IPS-NIHi11 (cell line): ENCODE data around the gene C5orf34.
"Not testable (repeated sequence)": the region's sequence is repeated elsewhere in the genome, so short reads cannot be mapped to it uniquely, and the experiment has no call there.

Experiments used
- DNase-seq: peaks from one replicate; pipeline ENCODE4 v3.0.0; 2012; ENCODE audit warnings: mixed read lengths, low spot score

The C5orf34 gene

DNA sequence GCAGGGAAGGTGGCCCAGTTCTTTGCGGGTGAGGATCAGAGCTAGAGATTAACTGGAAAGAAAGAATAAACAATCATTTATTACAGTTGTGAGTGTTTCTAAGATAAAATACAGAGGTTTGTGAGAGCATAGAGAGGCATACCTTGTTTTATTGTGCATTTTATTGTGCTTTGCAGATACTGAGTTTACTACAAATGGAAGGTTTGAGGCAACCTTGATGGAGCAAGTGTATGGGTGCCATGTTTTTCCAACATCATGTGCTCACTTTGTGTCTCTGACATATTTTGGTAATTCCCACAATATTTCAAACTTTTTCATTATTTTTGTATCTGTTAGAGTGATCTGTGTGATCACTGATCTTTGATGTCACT, 715 bp upstream of the C5orf34 start:
- no peak for DNase-seq

DNA sequence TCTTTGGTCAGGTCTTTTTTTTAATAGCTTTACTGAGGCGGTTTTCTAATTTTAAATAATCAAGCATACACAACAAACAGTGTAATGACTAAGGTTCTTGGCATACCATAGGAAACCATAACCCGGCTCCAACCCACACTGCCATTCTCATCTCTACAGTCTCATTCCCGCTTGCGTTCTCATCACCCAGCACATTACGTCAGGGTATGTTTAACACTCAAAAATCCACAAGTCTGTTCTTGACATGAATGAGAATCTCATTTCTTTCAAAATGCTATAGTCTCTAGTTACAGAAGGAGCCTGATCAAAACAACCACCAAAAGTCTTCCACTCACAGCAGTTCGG, 505 bp downstream of the C5orf34 start:
- DNase-seq: peak; percentile 33

DNA sequence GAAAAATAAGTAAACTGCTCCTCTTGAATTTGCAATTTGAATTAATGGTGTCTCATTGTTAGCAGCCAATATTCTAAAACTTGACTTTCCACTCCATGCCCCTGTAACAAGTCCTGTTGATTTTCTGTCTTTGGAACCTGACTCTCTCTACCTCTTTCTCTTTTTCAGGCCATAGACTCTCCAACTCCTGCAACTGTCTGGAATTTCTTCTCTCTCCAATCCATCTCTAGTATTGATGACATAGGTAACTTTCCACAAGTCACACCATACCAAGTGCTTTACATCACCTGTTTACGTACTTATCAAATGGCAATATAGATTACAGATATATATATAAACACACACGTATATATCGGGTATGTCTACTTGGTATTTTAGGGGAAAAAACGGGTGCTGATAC, 923 bp downstream of the C5orf34 start:
- DNase-seq: no peak

DNA sequence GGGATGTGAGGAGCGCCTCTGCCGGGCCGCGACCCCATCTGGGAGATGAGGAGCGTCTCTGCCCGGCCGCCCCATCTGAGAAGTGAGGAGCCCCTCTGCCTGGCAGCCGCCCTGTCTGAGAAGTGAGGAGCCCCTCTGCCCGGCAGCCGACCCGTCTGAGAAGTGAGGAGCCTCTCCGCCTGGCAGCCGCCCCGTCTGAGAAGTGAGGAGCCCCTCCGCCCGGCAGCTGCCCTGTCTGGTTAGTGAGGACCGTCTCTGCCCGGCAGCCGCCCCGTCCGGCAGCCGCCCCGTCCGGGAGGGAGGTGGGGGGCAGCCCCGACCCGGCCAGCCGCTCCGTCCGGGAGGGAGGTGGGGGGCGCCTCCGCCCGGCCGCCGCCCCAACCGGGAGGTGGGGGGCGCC, 3.9 kb downstream of the C5orf34 start:
- not testable (repeated sequence) for DNase-seq

DNA sequence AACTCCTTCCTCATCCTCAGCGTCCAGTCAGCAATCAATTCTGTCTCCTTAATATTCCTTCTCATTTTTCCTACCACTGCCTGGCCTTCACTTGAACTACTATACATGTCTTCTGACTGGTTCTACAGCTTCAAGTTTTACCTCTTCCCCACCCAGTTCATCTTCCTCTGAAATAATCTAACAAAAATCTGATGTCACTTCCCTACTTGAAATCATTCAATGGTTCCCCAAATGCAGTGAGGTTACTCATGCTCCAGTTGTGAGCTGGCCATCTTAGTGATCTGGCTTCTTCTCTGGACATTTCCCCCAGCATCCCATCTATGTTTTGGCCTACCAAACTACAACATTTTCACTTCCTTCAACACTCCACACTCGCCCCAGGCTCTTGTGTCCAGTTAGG, 16.4 kb downstream of the C5orf34 start:
- no peak for DNase-seq

DNA sequence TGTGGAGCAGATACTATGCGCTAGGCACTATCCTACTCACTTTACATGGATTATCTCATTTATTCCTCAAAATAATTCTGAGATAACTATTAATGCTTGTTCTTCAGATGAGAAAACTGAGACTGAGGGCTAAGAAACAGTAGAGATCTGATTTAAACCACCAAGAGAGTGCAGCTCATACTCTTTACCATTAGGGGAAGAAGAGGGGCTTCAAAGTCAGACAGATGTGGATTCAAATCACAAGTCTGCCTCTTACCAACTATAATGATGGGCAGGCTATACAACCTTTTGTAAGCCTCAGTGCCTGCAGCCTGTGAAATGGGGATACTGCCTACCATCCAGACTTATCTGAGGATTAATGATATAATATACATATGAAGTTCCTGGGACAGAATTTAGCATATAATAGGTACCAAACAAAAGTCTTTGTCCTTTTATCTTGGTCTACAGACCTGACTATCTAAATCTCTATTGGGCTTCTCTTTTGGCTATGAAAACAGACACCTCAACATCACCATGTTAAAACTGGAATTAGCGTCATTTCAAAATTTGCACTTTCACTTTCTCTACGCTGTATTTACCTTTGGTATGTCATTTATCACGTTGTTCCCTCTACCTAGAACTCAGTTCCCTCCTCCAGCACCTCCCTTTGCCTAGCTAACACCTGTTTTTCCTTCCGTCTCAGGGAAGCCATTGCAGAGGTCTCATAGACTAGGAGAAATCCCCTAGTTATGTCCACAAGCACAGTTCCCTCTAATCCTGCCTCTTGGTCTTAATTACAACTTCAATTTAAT, 17.4 kb downstream of the C5orf34 start:
- no peak for DNase-seq

DNA sequence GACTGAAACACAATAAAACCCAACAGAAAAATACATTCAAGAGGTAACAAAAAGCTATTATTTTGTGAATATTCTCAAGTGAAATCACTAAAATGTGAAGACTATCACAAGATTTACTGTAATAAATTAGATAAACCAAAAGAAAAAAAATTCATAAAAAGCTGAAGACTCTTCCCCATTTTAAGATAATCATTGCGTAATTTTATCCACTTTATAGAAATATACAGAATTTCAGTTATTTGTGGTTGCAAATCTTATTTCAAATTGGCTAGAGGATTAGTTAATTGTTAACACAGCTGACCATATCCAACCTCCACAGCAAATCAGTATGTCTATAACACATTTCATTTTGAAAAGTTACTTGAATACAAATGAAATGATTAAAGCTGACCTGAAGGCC, 23.6 kb downstream of the C5orf34 start:
- no peak for DNase-seq

DNA sequence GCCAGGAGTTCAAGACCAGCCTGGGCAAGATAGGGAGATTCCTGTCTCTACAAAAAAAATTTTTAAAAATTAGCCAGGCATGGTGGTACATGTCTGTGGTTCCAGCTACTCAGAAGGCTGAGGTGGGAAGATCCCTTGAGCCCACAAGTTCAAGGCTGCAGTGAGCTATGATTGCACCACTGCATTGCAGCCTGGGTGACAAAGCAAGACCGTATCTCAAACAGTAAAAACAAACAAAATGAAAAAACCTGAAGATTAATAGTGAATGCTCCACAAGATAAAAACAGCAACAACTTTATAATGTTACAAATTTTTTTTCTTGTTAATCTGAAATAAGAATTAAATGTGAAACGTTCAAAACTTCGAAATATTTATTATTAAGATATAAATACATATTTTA, 28.6 kb downstream of the C5orf34 start:
- DNase-seq: no peak

DNA sequence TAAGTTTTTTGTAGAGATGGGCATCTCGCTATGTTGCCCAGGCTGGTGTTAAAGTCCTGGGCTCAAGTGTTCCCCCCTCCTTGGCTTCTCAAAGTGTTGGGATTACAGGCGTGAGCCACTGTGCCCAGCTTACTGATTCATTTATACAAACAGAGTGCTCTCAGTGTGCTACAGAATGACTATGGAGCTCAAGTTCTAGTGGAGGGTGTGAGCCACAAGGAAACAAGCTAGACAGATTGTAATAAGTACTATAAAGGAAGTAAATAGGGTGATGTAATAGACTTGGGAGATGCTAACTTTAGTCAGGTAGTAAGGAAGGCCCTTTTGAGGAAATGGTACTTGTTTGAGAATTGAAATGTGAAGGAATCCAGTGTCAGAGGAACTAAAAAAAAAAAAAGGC, 29.5 kb downstream of the C5orf34 start:
- no peak for DNase-seq

DNA sequence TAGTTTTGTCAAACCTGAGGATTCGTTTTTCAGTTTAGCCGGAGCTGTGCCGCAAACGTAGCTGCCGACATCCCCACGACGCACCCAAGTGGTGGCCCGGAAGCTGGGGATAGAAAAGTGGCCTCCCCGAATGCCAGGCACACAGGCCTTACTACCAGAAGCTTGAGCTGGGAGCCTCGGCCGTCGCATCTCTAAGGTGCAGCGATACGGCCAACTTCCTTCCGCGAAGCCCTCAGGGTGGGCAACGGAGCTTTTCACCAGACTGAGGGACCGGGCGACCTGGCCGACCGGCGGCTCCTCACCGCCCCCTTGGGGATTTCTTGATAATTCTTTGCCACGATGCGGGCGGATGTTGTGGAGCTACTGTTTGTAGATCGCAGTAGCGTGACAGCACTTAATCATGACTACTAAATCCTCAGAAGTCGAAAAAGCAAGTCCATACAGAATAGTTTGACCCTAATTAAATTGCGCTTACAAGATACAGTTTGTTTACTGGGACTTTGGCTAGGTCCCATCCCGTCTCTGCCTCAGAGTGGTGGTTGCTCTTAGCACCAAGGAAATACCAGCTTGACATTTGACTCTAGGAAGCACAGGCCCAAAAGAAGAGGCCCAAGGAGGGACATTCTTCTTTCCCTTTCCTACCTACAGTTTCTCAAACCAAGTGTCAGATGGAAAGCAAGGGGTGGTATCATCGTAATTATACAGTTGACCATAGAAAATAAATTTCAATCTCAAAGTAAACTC, 30.7 kb downstream of the C5orf34 start:
- peak; percentile 82 for DNase-seq

DNA sequence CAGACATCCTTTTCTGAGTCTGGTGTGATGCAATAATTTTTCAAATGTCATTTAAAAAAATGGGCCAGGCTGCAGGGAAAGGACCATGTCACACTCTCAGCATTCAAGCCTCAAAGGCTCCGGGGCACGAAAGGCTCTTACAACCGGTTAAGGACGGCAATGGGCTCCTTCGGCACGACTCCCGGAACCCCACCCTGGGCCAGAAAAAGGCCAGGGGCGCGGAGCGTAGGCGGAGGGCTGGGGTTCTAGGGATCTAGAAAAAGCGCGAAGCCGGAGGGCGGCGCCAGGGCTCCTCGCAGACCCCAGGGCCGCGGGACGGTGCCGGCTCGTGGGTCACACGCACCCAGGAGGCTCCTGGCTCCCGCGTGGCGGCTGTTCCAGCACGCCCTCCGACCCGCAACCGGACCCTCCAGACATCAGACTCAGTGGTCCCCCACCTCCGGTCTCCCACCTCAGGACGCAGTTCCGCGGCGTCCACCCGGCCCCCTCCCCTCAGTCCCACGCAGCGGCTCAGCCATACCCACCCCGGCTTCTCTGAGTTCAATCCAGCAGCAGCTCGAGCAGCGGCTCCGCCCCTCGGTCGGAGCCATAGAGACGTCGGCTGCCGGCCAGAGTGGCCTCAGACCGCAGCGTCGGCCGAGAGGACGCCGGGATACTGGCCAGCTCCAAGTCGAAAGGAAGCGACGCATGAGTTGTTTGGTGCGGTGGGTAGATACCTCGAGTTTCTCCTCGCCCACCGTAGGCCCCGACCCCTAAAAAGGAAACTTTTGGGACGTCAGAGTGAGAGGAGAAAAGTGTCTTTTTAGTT, 31.4 kb downstream of the C5orf34 start, which contains the start of gene TMEM267:
TSS of gene TMEM267 (minus strand) at position 568 of the 808 bp plus-strand sequence. CDS start 29,896 bp downstream, outside the sequence.
- peak; percentile 91 for DNase-seq

DNA sequence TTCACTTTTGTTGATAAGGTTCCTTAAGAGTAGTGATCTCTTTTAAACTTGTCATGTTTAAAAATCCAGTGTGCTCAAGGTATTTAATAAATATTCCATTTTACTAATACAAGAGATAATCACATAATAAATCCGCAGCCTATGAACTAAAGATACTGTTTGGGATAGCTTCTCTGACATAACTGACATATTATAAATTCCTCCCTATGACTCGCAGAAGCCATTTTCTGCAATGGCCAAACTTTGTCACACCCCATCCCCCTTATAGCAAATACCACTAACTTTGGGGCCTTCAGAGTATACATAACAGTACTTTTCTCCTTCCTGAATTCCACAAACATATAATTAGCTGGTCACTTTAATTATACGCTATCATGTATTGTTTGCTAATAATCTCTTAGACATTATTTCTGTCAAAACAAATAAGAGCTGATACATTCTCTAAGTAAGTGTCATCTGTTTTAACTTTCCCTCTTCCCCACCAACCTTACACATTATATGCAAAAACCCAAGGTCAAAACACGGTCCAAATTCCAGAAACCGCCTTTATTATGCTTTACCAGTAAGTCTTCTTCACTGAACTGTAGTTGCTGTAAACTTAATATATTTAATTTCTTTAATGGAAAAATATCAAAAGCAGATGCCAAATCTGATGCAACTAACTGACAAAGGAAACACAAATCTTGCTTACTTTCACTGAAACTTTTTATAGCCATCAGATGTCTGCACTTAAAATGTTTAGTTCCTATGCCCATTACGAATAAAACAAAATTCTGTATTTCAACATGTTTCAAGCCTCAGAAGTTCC, 32.3 kb downstream of the C5orf34 start:
- no peak for DNase-seq

DNA sequence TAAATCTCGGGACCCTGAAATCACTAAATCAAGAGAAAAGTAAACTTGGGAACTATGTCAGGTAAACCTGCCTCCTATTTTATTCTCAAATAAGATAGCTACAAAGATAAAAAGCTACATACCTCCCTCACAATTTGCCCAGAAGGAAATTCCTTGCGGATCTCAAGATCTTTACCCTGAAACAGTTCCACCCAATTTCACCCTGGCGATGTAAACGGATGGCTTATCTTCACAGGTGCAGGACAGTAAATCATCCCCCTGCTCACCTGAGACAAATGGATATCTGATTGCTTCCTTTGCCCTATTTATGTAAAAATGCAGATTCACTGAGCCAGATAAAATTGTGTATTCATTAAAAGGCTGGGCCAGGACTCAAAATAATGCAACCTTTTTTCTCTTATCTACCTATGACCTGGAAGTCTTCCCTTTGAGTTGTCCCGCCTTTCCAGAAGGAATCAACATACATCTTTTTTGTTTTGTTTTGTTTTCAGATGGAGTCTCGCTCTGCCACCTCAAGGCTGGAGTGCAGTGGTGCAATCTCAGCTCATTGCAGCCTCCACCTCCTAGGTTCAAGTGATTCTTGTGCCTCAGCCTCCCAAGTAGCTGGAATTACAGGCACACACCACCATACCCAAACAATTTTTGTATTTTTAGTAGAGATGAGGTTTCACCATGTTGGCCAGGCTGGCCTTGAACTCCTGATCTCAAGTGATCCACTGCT, 45.1 kb downstream of the C5orf34 start:
- no peak for DNase-seq

DNA sequence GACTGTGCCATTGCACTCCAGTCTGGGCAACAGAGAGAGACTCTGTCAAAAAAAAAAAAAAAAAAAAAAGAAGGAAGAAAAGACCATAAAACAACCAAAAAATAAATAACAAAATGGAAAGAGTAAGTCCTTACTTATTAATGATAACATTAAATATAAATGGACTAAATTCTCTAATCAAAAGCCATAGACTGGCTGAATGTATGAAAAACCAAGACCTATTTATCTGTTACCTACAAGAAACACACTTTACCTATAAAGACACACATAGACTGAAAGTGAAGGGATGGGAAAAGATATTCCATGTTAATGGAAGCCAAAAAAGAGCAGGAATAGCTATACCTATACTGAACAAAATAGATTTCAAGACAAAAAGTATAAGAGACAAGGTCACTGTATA, 47.8 kb downstream of the C5orf34 start:
- DNase-seq: no peak

DNA sequence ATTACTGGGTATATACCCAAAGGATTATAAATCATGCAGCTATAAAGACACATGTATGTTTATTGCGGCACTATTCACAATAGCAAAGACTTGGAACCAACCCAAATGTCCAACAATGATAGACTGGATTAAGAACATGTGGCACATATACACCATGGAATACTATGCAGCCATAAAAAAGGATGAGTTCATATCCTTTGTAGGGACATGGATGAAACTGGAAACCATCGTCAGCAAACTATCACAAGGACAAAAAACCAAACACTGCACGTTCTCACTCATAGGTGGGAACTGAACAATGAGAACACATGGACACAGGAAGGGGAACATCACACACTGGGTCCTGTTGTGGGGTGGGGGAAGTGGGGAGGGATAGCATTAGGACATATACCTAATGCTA, 49.5 kb downstream of the C5orf34 start:
- not testable (repeated sequence) for DNase-seq

DNA sequence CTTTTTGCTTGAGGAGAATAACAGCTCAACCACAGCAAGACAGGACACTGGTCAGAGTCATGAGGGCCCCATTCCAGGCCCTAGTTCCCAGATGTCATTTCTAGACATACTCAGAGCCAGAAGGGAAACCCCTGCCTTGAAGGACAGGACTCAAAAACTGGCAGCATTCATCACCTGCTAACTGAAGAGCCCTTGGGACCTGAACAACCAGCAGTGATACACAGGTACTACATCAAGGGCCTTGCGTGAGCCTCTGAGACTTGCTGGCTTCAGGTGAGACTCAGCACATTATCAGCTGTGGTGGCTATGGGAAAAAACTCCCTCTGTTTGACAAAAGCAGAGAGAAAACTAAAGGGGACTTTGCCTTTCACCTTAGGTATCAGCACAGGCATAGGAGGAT, 53.9 kb downstream of the C5orf34 start:
- no peak for DNase-seq

DNA sequence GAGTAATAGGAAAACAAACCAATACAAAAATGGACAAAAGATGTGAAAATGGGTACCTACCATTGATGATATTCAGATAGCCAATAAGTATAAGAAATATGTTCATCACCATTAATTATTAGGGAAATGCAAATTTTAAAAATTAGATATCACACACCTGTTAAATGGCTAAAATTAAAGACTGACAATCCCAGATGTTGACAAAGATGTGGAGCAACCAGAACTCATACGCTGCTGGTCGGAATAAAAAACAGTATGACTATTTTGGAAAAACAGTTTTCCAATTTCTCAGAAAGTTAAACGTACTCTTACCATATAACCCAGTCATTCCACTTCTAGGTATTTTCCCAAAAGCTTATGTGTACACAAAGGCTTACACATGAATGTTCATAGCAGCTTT, 58.4 kb downstream of the C5orf34 start:
- DNase-seq: no peak

DNA sequence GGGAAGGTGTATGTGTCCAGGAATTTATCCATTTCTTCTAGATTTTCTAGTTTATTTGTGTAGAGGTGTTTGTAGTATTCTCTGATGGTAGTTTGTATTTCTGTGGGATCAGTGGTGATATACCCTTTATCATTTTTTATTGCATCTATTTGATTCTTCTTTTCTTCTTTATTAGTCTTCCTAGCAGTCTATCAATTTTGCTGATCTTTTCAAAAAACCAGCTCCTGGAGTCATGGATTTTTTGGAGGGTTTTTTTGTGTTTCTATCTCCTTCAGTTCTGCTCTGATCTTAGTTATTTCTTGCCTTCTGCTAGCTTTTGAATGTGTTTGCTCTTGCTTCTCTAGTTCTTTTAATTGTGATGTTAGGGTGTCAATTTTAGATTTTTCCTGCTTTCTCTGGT, 73.4 kb downstream of the C5orf34 start:
- not testable (repeated sequence) for DNase-seq

DNA sequence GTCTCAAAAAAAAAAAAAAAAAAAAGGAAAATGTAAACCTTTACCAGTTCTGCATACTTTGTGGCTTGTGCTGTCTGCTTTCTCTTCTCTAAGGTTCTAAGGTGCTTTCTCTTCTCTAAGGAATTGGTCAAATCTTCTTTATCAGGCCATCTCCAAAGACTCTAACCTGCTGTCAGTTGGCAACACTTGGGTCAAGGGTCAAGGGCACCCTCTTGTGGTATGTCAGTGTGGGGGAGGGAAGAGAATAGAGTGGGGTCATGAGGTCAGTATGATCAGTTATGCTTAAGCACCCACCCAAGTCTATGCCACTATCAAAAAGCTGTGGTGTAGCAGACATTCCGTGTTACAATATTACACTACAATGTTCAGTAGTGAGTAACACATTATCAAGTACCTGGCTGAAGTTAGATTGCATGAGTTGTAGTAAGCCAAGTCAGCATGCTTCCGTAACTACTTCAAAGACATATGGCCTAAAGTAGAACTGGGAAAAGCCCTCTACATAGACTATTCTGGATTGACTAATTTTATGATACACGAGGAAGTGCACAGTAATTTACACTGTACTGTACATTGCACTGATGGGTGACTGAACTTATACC, 77.8 kb downstream of the C5orf34 start:
- no peak for DNase-seq
